WI38 (cell line): ENCODE data around the gene SYTL5.

Experiments
- H3K4me3 ChIP-seq: 2 replicates; pipeline ENCODE4 v1.5.1; 2011; ENCODE audit warnings: low read depth, mild to moderate bottlenecking, control low read depth, low read length
- CTCF ChIP-seq: IDR thresholded peaks from 2 replicates; pipeline ENCODE4 v1.5.1; 2012; ENCODE audit warnings: low read depth, mild to moderate bottlenecking, control low read depth, low read length

Gene SYTL5

GRCh38 chrX:38111196-38111595, 104.8 kb downstream of the SYTL5 start:
- TF ChIP-seq CTCF, result no peak
- no peak overlapping the region for H3K4me3 ChIP-seq

DNA sequence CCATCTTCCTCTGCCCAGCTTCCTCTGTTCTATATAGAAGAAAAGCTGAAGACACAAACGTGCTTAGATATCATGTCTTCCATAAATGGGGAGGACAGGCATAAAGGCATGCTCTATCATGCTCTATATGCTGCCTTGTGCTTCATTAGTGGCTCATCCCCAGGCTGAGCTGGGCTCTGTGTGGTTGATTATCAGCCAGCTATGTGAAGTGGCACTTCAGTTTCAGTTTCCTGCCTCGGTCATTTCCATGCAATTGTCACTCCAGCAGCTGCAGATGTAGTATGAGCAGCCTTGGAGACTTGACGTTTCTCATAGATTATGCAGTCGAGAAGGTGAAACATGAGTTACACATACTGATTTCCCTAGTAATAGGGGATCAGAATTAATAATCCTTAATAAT, 106.2 kb downstream of the SYTL5 start:
- TF ChIP-seq CTCF, result no peak
- H3K4me3 ChIP-seq, result no peak overlapping the region

GRCh38 chrX:38116706-38117105, 110.4 kb downstream of the SYTL5 start:
- no peak for TF ChIP-seq CTCF
- no peak overlapping the region for H3K4me3 ChIP-seq

GRCh38 chrX:38117485-38117884, 111.1 kb downstream of the SYTL5 start:
- H3K4me3 ChIP-seq, result no peak overlapping the region
- TF ChIP-seq CTCF, result no peak

- H3K4me3 ChIP-seq, result no peak overlapping the region
- no peak for TF ChIP-seq CTCF
Measured at GRCh38 chrX:38124000-38124399, 117.6 kb downstream of the SYTL5 start.

DNA sequence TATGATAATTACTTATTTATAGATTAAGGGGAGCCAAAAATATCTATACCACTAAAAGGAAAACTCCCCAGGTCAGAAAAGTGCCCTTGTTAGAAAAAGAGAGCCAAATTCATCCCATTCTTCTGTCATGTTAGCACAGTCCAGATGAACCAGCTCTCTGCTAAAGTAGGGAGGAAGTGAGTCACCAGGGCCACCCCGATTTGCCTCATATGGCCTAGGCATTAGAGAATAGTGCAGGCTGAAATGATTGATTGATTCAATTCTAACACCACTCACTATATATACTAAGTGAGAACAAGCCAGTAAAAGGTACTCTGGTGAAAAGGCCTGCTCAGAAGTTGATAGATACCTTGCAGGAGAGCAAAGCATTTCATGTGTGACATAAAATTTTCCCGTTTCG, 119.8 kb downstream of the SYTL5 start:
- H3K4me3 ChIP-seq, result no peak overlapping the region
- TF ChIP-seq CTCF, result no peak

DNA sequence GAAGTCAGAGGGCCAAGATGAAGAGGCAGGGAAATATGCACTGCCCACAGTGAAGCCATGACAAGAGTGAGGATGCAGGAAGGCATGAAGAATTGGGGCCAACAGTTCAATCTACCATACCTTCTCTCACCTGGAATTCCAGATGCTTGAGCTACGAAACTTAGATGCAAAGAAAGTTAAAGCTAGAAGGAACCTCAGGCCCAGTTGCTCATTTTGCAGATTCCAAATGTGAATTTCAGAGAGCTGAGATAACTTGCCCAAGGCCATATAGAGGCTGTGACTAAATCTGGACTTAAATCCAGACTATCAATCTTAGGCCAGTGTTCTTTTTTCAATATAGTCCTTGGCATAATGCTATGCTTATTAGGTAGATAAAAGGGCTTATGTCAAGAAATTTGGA, 121.6 kb downstream of the SYTL5 start:
- TF ChIP-seq CTCF, result no peak

GRCh38 chrX:38129366-38129765, 123.0 kb downstream of the SYTL5 start:
- no peak for TF ChIP-seq CTCF
- no peak overlapping the region for H3K4me3 ChIP-seq

More for the DNA sequence above, 121.6 kb downstream of the SYTL5 start:
- no peak overlapping the region for H3K4me3 ChIP-seq
